NCI-H774 (cell line): ENCODE results near the gene NFILZ.

ENCODE experiments used
- DNase-seq: peaks from one replicate; lab custom pipeline; 2025; lab: John Stamatoyannopoulos, UW

The NFILZ gene, protein sequence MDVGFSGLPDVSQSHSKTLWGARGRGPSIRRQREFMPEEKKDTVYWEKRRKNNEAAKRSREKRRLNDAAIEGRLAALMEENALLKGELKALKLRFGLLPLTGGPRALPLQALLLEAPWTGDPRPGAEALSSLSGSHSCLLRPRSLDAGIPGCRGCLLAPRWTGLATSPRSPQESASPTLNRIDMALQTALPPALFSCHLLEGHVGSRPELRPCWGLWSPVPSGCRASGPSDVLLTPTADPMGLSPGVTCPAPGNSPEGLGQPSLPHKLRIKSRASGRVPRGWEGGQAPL

DNA sequence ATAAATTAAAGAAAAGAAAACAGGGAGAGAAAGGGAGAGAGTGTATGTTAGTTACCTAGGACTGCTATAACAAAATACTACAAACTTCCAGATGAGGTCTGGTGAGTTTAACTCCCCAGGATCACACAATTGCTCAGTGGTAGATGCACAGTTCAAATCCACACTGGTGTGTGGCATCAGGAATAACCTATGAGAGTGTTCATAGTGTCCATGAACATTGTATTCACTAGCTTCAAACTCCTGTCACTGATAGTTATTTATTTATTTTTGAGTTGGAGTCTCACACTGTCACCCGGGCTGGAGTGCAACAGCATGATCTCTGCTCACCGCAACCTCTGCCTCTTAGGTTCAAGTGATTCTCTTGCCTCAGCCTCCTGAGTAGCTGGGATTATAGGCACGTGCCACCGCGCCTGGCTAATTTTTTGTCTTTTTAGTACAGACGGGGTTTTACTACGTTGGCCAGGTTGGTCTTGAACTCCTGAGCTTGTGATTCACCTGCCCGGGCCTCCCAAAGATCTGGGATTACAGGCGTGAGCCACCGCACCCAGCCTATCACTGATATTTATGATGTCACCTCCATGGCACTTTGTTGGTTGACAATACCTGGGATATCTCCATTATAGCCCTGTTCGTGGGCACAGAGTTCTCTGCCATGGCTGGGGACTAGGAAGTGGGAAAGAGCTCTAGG is at the start of gene NFILZ:
NFILZ (plus strand) TSS at position 638 of the 688 bp plus-strand sequence. CDS start 46,133 bp downstream, outside the sequence.
- no peak for DNase-seq

DNA sequence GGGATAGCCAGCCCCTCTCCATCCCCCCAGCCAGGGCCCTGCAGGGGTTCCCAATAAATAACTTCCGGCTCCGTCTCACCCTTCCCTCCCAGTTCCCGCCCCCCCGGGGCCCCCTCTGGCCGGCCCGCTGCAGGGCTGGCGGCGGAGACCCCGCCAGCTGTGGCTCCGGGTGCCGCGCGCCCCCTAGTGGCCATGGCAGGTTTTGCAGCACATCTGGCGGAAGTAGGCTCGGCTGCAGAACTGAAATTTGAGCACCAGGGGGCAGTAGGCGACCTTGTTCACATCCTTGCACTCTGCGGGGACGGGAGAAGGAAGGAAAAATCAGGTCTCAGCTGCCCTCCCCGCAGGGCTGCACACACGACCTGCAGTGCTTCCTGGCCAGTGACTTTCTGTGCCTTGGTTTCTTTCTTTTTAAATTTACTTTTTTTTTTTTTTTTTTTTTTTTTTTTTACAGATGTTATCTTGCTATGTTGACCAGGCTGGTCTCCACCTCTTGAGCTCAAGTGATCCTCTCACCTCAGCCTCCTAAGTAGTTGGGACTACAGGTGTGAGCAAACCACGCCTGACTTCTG is 49.6 kb upstream of the NFILZ start:
- peak; percentile 9 for DNase-seq

DNA sequence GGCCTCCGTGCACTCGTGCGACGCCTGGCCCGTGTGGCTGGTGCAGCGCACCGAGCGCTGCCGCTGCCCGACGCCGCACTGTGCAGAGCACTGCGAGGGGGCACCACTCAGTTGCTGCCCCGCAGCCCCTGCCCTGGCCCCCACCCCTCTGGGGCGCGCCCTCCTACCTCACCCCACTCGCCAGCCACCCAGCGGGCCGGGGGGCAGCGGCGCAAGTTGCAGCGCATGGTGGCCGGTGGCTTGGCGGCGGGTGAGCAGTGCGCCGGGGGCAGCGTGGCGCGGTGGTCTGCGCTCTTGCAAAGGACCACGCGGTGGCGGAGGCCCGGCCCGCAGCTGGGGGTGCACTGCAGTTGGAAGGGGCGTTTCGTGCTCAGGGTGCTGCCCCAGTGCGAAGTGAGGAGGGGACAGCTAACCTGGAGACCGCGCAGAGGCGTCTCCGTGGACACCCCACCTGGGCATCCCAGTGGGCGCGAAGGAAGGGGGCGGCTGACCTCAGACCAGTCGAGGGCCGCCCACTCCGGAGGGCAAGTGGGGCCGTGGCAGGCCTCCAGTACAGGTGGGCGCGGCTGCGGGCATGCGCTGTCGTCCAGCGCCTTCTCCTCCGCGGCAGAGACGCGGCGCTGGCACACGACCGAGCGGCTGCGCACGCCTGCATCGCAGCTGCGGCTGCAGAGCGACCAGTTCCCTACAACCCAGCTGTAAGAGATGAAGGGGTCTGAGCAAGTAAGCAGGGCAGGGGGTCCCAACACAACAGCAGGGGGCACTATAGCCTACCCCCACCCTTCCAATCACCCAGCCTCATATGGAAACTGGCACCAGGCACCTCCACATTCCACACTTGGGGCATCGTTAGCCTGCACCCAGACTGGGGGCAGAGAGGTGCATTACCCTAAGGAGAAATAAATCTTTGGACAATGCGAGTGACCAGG is 45.2 kb upstream of the NFILZ start:
- no peak for DNase-seq

DNA sequence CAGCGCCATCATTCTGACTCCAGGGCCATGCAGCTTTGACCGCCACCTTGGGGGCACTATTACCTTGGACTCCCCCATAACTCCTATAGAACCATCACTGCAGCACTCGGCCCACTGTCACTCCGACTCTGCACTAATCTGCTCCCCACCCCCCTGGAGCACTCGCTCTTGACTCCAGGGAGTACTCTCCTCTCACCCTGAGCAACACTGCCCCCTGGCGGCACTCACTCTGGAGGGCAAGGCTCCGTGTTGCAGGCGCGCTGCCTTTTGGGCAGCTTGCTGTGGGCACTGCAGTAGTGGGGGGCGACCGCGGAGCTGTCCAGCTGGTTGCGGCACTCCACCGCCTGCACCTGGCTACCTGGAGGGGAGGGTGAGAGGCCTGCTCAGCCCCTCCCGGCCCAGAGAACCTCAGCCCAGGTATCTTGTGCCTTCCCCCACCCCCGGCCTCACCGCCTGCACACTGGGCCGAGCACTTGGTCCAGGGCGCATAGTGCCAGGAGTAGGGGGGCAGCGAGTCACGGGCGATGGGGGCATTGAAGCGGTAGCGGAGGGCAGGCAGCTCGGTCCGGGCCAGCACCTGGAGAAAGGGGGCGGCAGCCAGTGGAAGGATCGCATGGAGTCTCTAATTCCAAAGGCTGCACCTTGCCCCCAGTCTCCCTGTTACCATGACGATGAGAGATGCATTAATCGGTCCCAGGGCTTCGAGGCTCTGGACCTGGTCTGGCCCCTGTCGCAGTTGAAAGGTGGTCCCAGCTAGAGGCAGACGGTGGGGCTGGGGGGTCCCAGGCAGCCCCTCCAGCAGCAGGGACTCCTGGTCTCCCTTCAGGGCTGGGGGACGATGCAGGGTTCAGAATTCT is 44.3 kb upstream of the NFILZ start:
- no peak for DNase-seq

DNA sequence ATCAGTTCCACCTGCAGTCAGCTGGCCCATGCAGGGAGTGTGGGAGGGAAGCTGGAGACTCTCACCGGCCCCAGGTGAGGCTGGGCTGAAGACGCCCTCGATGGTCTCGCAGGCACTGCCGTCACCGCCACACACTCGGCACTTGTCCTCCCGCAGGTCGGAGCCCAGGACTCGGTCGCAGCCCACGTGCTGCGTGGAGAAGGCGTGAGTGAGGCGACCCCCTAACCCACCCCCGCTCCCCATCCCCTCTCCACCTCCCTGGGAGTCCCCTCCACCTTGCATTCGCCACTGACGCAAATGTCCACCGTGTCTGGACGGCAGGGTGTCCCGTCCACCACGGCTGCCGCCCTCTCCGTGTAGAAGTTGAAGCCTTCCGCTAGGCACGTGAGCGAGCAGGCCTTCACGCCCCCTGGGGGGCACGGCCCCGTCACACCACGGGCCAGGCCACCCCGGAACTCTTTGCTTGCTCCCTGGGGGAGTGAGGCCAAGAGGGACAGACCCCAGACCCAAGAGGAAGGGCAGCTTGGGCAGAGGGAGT is 41.2 kb upstream of the NFILZ start:
- no peak for DNase-seq

DNA sequence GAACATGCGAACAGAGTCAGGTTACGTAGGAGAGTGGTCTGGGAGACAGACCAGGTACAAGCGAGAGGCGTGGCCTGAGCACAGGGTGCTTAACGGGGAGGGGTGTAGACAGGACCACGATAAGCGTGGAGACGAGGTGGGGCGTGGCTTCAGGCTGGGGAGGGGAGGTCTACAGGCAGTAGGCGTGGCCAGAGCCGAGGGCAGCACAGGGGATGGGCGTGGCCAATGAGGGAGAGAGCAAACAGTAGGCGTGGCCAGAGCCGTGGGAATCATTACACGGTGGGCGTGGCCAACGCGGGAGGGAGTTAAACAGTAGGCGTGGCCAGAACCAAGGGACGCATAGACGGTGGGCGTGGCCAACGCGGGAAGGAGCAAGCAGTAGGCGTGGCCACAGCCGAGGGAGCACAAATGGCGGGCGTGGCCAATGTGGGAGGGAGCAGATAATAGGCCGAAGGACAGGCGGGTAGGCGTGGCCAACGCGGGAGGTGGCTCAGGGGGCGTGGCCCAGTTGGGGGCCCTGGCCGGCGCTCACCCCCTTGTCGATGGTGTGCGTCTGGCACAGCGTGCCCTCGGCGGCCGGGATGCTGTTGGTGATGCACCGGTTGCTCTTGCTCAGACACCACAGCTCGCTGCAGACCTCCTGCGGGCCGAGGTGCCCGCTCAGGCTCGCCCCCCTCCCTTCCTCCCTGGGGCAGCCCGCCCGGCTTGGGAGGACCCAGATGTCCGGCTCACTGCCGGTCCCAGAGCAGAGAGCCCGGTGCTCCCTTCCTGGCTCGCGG is 38.0 kb upstream of the NFILZ start:
- DNase-seq: no peak

DNA sequence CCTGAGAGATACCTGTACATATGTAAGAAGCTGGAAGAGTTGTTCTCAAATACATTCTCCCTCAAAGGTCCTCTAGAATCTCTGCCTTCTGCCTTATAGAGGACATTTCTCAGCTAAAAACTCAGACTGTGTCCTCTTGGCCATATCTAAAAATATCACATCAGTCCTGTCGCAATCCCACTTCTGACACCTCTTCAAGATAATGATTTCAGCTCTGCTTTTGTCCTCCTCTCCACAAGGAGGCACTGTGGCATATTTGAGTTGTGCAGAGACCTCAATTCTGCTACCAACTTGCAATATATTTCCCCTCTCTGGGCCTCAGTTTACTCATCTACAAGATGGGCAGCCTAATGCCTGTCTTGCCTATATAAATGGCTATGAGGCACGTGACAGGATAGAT is 36.5 kb upstream of the NFILZ start:
- DNase-seq: no peak

DNA sequence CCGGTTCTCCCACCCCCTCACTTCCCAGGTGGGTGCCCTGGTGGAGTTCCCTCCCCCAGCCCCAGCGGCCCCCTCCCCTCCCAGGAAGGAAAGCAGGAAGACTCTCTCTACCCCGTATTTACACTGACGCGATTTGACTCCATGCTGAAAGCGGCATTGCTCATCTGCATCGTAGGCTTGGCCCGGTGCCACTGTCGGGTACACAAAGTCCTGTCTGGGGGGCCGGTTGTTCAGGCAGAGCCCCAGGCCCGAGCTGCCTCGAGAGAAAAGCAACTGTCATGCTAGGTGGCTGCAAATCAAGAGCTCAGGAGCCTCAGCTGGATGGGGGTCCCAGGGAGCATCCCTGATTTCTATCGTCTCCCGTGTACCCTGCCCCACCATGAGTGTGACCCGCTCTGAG is 34.8 kb upstream of the NFILZ start:
- DNase-seq: no peak

DNA sequence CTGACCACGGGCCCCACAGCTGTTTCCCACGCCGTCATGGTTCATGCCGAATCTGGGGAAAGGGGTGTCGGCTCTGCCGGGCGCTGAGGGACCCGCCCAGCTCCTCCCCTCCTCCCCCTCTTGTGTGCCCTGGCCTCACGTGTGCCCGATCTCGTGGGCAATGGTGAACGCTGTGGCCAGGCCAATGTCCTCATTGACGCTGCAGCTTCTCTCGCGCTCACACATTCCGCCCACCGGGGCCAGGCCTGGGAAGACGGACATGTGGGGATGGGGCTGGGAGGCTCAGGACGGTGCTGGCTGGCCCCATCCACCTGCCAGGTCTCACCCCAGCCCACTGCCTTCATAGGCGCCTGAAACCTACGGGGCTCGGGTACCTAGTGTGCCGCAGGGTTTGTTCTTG is 34.3 kb upstream of the NFILZ start:
- no peak for DNase-seq

DNA sequence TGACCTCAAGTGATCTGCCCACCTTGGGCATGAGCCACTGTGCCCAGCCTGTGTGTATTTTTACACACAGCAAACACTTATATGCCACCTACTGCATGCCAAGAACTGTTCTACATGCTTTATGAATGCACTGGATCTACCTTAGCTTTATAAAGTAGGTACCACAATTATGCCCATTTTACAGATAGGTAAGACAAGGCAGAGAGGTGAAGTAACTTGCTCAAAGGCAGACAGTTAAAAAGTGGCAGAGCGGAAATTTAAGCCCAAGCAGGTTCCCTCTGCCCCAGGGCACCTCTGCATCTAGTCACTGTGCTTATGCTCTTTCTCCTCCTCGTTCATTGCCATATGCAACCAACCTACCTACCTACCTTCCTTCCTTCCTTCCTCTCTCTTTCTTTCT is 30.4 kb upstream of the NFILZ start:
- DNase-seq: no peak

DNA sequence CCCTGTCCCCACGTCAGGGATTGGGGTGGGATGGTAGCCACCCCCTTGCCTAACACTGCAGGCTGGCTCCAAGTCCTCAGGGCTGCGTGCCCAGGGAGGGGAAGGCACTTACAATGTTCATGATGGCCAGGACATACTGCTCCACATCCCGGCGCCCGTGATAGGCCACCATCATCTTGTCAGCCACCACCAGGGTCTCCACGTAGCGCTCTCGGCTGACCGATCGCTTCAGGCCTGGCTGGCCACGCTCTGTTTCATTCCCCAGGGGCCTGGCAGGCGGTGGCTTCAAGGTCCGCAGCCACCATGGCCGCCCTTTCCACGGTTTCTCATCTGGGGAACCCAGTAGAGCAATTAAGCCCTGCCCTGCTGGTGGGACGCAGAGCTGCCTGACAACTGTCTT is 29.6 kb upstream of the NFILZ start:
- DNase-seq: no peak

DNA sequence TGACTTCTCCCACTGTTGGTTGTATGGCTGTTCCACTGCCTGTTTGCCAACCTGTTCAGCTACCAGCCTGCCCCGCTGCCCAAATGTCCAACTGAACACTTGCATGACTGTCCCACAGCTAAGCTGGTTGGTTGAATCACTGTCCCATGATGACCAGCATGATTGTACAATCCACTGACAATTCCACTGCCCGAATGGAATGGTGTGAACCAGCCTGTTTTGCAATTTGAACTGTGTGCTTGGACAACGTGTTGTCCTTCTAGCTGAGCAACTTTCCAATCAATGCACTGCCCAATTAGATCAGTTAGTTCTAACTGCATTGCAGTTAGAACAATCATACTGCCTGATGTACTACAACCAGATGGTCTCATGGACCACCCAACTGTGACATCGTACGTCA is 28.6 kb upstream of the NFILZ start:
- no peak for DNase-seq

DNA sequence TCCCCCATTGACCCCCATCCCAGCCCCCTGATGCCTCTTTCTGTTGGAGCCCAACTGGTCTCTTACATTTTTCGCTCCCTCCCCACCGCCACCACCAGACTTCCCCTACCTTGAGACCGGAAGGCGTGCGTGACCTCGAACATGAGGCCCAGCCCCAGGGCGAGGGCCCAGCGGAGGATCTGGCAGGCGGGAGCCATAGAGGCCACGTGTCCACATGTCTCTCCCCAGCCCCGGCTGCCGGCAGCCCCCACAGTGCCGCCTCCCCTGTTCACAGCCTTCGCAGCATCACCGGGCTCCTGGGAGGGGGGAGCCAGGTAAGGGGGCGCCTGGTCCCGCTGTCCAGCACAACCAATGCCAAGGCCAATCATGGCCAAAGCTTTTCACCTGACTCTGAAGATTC is 24.9 kb upstream of the NFILZ start:
- DNase-seq: no peak

DNA sequence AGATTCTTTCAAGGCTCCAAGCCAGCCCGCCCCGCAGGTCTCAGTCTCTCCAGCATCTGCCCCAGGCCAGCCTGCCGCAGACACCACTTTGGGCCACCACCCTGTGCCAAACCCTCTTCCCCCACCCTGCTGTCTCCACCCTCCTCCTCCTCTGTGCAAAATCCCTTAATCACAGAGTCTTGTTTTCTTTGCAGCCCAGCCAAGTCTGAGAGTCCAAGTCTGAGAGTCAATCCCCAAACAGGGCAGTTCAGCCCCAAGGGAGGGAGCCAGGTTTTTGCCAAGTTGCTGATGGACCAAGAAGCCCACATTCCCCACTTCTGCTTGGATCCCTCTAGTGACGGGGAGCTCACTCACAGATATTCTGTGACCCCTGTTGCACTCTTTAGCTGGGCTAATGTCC is 23.0 kb upstream of the NFILZ start:
- DNase-seq: no peak

DNA sequence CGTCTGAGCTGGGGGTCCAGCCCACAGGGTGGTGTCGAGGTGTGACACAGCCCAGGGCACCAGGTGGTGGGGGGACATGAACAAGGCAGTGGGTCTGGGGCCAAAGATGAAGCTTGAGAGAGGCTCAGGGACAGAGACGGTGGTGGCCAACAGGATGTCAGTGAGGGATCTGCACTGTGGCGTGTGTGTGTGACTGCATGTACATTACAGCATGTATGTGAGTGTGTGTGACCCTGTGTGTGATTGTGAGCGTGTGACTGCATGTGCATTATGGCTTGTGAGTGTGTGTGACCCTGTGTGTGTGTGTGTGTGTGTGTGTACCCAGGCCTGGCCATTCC is 21.5 kb upstream of the NFILZ start:
- no peak for DNase-seq

DNA sequence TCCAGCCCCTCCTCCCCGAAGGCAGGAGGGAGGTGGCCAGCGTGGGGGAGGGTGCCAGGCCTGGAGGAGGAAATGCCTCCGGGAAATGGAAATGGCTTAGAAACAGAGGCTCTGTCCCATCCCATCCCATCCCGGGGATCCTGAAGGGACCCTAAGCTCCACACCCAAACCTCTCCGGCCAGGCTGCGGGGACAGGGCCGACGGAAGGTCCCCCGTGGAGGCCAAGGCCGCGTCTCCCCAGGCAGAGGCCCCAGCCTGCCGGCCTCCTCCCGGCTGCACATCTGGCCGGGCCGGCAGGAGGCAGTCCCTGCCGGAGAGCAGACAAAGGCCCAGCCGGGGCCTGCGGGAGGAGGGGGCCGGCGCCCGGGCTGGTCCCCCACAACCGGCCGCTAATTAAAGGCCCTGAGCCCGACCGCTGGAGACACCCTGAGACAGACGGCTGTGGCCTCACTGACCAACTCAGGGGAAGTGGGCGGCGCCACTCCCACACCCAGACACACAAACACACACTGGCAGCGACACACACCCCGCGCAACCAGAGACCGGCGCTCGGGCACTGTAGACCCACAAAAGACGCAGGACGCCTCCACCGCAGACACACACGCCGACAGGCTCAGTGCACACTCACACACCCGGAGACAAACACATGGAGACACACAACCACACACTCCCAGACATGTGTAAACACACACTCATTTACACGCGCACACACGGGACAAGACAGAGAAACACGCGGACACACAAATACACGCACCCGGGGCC is 21.0 kb upstream of the NFILZ start:
- no peak for DNase-seq

DNA sequence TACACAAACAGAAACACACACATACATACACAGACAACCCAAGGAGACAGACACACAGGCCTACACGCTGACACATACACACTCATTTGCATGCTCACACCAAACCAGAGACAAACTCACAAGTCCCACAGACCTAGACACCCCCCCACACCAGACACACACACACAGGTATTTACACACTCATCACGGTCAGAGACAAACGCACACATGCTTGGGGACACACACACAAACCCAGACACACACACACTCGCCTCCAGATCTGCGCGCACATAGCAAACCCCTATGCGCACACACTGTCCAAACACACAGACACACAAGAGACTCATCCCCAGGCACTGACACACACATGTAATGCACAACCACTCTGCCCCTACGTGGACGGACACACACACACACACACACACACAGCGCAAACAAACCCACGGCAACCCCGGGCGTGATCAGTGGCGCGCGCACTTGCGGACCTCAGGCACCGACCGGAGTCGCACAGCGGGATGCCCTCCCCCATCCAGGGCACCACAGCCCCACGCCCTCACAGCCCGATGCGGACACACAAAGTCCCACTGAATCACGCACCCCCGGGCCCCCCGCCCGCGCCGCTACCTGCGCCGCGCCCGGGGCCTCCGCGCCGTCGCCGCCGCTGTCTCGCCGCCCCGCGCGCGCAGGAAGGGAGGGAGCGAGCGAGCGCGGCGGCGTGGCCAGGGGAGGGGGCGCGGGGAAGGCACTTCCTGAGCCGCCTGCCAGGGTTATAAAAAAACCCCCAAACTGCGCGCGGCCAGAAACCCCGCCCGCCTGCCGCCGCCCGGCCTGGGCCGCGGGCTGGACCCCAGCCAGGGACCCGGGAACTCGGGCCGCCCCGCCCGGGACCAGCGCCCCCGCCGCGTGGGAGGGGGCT is 20.1 kb upstream of the NFILZ start, which contains the start of gene ADAMTS10:
ADAMTS10 (minus strand) TSS at position 675 of the 895 bp plus-strand sequence. CDS start 5,005 bp downstream, outside the sequence.
- DNase-seq: no peak

DNA sequence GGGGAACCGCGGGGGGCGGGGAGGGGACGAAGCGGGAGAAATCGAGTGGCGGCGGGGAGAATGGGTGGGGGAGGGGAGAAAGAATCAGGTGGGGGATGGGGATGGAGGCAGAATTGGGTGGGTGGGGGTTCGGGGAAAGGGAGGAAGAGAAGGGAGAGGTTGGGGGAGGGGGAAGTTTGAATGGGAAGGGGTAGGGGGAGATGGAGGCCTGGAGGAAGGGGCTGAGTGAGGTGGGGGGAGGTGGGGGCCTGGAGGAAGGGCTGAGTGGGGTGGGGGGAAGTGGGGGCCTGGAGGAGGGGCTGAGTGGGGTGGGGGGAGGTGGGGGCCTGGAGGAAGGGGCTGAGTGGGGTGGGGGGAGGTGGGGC is 19.5 kb upstream of the NFILZ start:
- no peak for DNase-seq
